HEK293 (cell line): ENCODE measurements around the gene TPRA1.

Experiments
- IKZF3 ChIP-seq: fragments of 450-650 bp; IDR thresholded peaks from 2 replicates; pipeline ENCODE4 v1.5.0; 2018; ENCODE audit warnings: missing biosample characterization, mild to moderate bottlenecking, missing genetic modification characterization, moderate library complexity
- ZBTB21 ChIP-seq: fragments of 450-650 bp; formaldehyde crosslinking; IDR thresholded peaks from 2 replicates; pipeline ENCODE4 v1.5.1; 2017; ENCODE audit warnings: missing biosample characterization, missing genetic modification characterization
- ZNF239 ChIP-seq: fragments of 450-650 bp; formaldehyde crosslinking; IDR thresholded peaks from 2 replicates; pipeline ENCODE4 v1.5.1; 2016; ENCODE audit warnings: missing biosample characterization, missing genetic modification characterization
- ZNF274 ChIP-seq, 2 experiments: fragments of 200-500 bp in 1 of 2; fragments of 450-650 bp in 1 of 2; sonication (Bioruptor generic) in 1 of 2; formaldehyde crosslinking in 1 of 2; IDR thresholded peaks; 2 replicates each; pipeline versions ENCODE4 v1.5.1 to v1.6.1; 2014 to 2016; ENCODE audit warnings: borderline replicate concordance in 1 of 2, inconsistent platforms in 1 of 2, low read length in 1 of 2, missing biosample characterization in 1 of 2, missing genetic modification characterization in 1 of 2
- ZNF423 ChIP-seq: fragments of 450-650 bp; formaldehyde crosslinking; IDR thresholded peaks from 2 replicates; pipeline ENCODE4 v1.5.1; 2016; ENCODE audit warnings: missing biosample characterization, missing genetic modification characterization
- ZNF530 ChIP-seq: fragments of 450-650 bp; formaldehyde crosslinking; IDR thresholded peaks from 2 replicates; pipeline ENCODE4 v1.5.1; 2016; ENCODE audit warnings: low read depth, missing biosample characterization, missing genetic modification characterization
- ZNF571 ChIP-seq: fragments of 450-650 bp; formaldehyde crosslinking; IDR thresholded peaks from 2 replicates; pipeline ENCODE4 v1.5.0; 2017; ENCODE audit warnings: missing biosample characterization, missing genetic modification characterization
- ZNF747 ChIP-seq: fragments of 450-650 bp; formaldehyde crosslinking; IDR thresholded peaks from 2 replicates; pipeline ENCODE4 v1.5.1; 2016; ENCODE audit warnings: missing biosample characterization, missing genetic modification characterization
- ZNF785 ChIP-seq: fragments of 450-650 bp; formaldehyde crosslinking; IDR thresholded peaks from 2 replicates; pipeline ENCODE4 v1.5.1; 2016; ENCODE audit warnings: missing biosample characterization, missing genetic modification characterization
- ZNF837 ChIP-seq: fragments of 450-650 bp; formaldehyde crosslinking; IDR thresholded peaks from 2 replicates; pipeline ENCODE4 v1.5.1; 2016; ENCODE audit warnings: missing biosample characterization, missing genetic modification characterization
- TF ChIP-seq, protein P1 (sequence below): fragments of 450-650 bp; formaldehyde crosslinking; IDR thresholded peaks from 2 replicates; pipeline ENCODE4 v1.5.1; 2016; ENCODE audit warnings: missing biosample characterization, missing genetic modification characterization
- TF ChIP-seq, protein P2 (sequence below): fragments of 450-650 bp; formaldehyde crosslinking; IDR thresholded peaks from 2 replicates; pipeline ENCODE4 v1.5.1; 2016; ENCODE audit warnings: missing biosample characterization, missing genetic modification characterization
- TF ChIP-seq, protein P3 (sequence below): fragments of 450-650 bp; formaldehyde crosslinking; IDR thresholded peaks from 2 replicates; pipeline ENCODE4 v1.5.1; 2017; ENCODE audit warnings: missing biosample characterization, missing genetic modification characterization
- TF ChIP-seq, protein P4 (sequence below): fragments of 450-650 bp; formaldehyde crosslinking; IDR thresholded peaks from 2 replicates; pipeline ENCODE4; 2016; ENCODE audit warnings: missing biosample characterization, missing genetic modification characterization

DNA sequence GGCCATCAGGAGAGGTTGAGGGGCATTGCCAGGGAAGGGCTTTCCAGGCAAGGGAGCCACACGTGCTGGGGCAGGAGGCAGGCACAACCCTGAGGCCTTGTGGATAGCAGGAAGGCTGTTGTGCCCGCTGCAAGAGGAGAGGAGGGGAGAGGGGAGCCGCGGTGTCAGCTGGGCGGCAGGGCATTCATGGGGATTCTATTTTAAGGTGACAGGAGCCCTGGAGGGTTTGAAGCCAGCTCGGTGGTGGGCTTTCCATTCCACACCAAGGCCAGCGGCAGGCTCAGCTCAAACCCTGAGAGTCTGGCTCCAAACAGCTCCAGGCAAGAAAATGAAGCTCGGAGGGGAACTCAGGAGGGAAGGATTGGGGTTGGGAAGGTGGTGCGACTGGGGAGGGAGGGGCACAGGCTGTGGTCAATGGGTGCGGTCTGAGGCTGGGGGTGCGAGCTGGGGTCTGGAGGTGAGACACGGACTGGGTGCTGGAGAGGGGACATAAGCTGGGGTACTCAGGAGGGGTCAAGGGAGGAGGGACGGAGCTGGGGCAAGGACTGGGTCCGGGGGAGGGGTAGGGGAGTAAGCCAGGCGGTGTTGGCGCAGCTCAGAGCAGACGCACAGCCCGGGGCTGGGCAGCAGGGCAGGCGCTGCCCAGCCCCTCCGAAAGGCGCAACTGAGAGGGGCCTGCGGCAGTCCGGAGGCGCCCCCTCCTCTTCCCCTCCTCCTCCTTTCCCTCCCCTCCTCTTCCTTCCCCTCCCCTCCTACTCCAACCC is 43.4 kb downstream of the TPRA1 start:
- TF ChIP-seq ZNF239 = no peak
- TF ChIP-seq ZNF837 (tag by site-specific recombination) = no peak
- TF ChIP-seq, protein P1, sequence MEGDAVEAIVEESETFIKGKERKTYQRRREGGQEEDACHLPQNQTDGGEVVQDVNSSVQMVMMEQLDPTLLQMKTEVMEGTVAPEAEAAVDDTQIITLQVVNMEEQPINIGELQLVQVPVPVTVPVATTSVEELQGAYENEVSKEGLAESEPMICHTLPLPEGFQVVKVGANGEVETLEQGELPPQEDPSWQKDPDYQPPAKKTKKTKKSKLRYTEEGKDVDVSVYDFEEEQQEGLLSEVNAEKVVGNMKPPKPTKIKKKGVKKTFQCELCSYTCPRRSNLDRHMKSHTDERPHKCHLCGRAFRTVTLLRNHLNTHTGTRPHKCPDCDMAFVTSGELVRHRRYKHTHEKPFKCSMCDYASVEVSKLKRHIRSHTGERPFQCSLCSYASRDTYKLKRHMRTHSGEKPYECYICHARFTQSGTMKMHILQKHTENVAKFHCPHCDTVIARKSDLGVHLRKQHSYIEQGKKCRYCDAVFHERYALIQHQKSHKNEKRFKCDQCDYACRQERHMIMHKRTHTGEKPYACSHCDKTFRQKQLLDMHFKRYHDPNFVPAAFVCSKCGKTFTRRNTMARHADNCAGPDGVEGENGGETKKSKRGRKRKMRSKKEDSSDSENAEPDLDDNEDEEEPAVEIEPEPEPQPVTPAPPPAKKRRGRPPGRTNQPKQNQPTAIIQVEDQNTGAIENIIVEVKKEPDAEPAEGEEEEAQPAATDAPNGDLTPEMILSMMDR (tag by site-specific recombination) = no peak
- no peak for TF ChIP-seq ZNF747 (tag by site-specific recombination)
- no peak for TF ChIP-seq IKZF3 (tag by site-specific recombination)
- no peak for TF ChIP-seq ZNF423 (tag by site-specific recombination)
- TF ChIP-seq, protein P2, sequence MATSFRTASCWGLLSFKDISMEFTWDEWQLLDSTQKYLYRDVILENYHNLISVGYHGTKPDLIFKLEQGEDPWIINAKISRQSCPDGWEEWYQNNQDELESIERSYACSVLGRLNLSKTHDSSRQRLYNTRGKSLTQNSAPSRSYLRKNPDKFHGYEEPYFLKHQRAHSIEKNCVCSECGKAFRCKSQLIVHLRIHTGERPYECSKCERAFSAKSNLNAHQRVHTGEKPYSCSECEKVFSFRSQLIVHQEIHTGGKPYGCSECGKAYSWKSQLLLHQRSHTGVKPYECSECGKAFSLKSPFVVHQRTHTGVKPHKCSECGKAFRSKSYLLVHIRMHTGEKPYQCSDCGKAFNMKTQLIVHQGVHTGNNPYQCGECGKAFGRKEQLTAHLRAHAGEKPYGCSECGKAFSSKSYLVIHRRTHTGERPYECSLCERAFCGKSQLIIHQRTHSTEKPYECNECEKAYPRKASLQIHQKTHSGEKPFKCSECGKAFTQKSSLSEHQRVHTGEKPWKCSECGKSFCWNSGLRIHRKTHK (tag by site-specific recombination) = no peak
- TF ChIP-seq, protein P3, sequence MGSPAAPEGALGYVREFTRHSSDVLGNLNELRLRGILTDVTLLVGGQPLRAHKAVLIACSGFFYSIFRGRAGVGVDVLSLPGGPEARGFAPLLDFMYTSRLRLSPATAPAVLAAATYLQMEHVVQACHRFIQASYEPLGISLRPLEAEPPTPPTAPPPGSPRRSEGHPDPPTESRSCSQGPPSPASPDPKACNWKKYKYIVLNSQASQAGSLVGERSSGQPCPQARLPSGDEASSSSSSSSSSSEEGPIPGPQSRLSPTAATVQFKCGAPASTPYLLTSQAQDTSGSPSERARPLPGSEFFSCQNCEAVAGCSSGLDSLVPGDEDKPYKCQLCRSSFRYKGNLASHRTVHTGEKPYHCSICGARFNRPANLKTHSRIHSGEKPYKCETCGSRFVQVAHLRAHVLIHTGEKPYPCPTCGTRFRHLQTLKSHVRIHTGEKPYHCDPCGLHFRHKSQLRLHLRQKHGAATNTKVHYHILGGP = no peak
- TF ChIP-seq ZNF274 (IDR thresholded peaks at IDR 0.05; ENCODE audit: low read length) = no peak
- TF ChIP-seq ZNF274 (tag by site-specific recombination; IDR thresholded peaks at IDR 0.05; ENCODE audit: borderline replicate concordance) = no peak
- no peak for TF ChIP-seq ZNF785 (tag by site-specific recombination)
- TF ChIP-seq, protein P4, sequence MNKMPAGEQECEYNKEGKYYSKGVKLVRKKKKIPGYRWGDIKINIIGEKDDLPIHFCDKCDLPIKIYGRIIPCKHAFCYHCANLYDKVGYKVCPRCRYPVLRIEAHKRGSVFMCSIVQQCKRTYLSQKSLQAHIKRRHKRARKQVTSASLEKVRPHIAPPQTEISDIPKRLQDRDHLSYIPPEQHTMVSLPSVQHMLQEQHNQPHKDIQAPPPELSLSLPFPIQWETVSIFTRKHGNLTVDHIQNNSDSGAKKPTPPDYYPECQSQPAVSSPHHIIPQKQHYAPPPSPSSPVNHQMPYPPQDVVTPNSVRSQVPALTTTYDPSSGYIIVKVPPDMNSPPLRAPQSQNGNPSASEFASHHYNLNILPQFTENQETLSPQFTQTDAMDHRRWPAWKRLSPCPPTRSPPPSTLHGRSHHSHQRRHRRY = no peak
- no peak for TF ChIP-seq ZBTB21 (tag by site-specific recombination)
- no peak for TF ChIP-seq ZNF530 (tag by site-specific recombination)
- no peak for TF ChIP-seq ZNF571 (tag by site-specific recombination)
